Coronary artery (tissue), 2 donors: ENCODE measurements around the gene SLX1A.
A peak's percentile ranks its signal among the peaks of the same experiment; 100 is the strongest.
"Not testable (repeated sequence)": the region's sequence is repeated elsewhere in the genome, so short reads cannot be mapped to it uniquely, and the experiment has no call there.

Source experiments
- DNase-seq: peaks from one replicate; pipeline ENCODE4 v3.0.0-alpha.2; 2017; ENCODE audit warnings: low spot score
- H3K27ac ChIP-seq, 2 donors: fragments of 200-600 bp; sonication (generic); one replicate each; pipeline ENCODE4 v1.5.1; 2016 to 2019
- H3K4me3 ChIP-seq: fragments of 200-600 bp; sonication (generic); 2 replicates; pipeline ENCODE4 v1.5.1; 2016; ENCODE audit warnings: mild to moderate bottlenecking, moderate library complexity

Gene SLX1A

GRCh38 chr16:30205541-30206236 lies 12.0 kb downstream of the SLX1A start:
- DNase-seq, H3K27ac ChIP-seq: not testable (repeated sequence)
- peak overlapping the region; percentile 76 for H3K4me3 ChIP-seq

DNA sequence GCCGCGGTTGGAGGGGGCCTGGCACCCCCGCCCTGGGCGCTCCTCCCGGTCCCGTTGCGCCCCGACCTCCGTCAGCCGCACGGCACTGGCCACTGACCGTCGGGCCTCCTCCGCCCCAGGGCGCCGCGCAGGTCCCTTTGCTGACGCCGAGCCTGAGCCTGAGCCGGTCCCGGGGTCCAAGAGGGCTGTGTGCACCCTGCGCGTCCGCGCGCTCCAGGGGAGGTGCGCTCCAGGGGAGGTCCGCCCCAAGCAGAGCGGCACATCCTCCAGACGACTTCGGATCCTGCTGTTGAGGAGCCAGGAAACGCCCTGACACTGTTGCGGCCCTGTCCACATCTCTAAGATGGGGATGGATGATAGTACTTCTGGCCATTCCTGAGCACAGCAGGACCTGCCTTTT lies 12.6 kb downstream of the SLX1A start:
- not testable (repeated sequence) for DNase-seq, H3K27ac ChIP-seq
- H3K4me3 ChIP-seq: peak overlapping the region; percentile 76

GRCh38 chr16:30207063-30207704 lies 13.5 kb downstream of the SLX1A start:
- H3K4me3 ChIP-seq, H3K27ac ChIP-seq, DNase-seq: not testable (repeated sequence)

DNA sequence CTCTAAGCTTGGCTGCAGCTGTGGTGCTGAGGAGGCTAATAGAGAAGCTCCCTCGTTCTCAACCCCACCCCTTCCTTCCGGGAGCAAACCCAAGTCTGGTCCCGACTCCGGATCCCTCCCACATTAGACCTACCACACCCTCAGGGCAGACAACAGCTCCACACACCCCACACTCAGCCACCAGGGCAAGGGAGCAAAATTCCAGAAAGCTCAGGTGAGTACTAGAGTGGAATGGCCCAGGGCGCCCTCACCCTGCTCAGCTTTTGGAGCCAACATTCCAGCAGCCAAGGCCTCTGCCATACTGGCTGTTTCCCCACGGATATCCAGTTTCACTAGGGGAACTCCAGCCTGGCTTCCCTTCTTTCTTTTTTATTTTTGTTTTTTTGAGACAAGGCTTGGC lies 15.4 kb downstream of the SLX1A start:
- not testable (repeated sequence) for DNase-seq, H3K4me3 ChIP-seq, H3K27ac ChIP-seq

DNA sequence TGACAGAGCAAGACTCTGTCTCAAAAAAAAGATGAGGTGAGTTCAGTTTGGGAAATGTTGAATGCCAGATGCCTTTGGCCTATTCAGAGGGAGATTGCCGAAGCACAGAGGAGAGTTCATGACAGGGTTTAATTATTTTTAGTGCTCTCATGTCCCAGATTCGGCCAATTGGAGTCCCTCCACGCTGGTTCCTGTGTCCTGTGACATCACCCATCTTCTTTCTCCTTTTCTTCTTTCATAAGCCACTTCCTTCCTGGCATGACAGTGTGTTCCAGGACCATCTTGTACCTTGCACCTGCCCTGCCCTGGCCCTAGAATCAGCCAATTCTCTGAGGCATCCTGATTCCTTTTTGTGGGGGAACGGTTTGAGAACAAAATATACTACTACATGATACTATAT lies 17.7 kb downstream of the SLX1A start:
- not testable (repeated sequence) for H3K27ac ChIP-seq, H3K4me3 ChIP-seq, DNase-seq

DNA sequence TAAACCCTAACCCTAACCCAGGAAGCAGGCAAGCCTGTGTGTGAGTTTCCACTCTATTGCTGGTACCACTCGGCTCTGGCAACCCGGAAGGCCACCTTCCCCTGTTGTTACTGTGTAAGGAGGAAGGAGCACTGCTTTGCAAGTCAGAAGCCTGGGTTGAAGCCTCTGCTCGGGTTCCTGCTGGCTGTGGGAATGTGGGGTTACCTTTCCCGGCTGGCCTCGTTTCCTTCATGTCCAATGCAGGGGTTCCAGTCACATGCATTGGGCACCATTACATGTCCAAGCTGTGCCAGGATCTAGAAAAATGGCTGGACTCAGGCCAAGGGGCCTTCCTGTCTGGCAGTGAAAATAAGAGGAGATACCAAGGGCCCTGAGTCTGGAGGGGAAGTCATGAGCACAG lies 23.4 kb downstream of the SLX1A start:
- H3K4me3 ChIP-seq, H3K27ac ChIP-seq, DNase-seq: not testable (repeated sequence)
